Thoracic aorta (tissue), 2 donors: Measurements from ENCODE around the gene EPHA8. TPM values are rescaled to one million over a fixed set of nuclear protein-coding genes. Genes with fewer than 3 reads are reported as not detected.

Experiments
- ATAC-seq: fragments of 150-250 bp; one replicate; pipeline ENCODE4 v1.8.0; 2017; ENCODE audit warnings: low read depth; ENCODE audit not compliant: insufficient number of reproducible peaks, low FRiP score
- DNase-seq: peaks from one replicate; pipeline ENCODE4 v3.0.0-alpha.2; 2020; ENCODE audit warnings: low spot score
- H3K27ac ChIP-seq, 2 donors: fragments of 200-600 bp; sonication (generic); 1 replicate in 1 of 2; 2 replicates in 1 of 2; pipeline ENCODE4 v1.5.1; 2016; ENCODE audit warnings: mild to moderate bottlenecking in 2 of 2, moderate library complexity in 2 of 2
- H3K27me3 ChIP-seq: fragments of 200-600 bp; sonication (generic); replicated peaks from 2 replicates; pipeline ENCODE4 v1.6.0; 2016; ENCODE audit warnings: mild to moderate bottlenecking; ENCODE audit not compliant: insufficient read depth
- H3K36me3 ChIP-seq: fragments of 200-600 bp; sonication (generic); one replicate; pipeline ENCODE4 v1.5.1; 2016
- H3K4me1 ChIP-seq, 2 donors: fragments of 200-600 bp; sonication (generic); 1 replicate in 1 of 2; 2 replicates in 1 of 2; pipeline versions ENCODE4 v1.5.1 to v1.6.0; 2016; ENCODE audit warnings: low read depth in 2 of 2, mild to moderate bottlenecking in 1 of 2; ENCODE audit not compliant: control insufficient read depth in 1 of 2
- H3K4me3 ChIP-seq: fragments of 200-600 bp; sonication (generic); 2 replicates; pipeline ENCODE4 v1.5.1; 2016; ENCODE audit warnings: mild to moderate bottlenecking
- H3K9me3 ChIP-seq: fragments of 200-600 bp; sonication (generic); 2 replicates; pipeline ENCODE4 v1.5.1; 2016
- CTCF ChIP-seq: fragments of 200-600 bp; sonication (generic); IDR thresholded peaks from one replicate; pipeline ENCODE4 v1.5.1; 2019; ENCODE audit warnings: antibody characterized with exemption
- total RNA-seq, 2 donors: library from RNA; depleted of rRNA; stranded (reverse); fragments of >200 nt; gene quantifications; one replicate each; pipeline versions ENCODE4 v1.1.0 to v1.2.3, GENCODE V29; 2016

The EPHA8 gene
- total RNA-seq, 2 donors from 2014 or later, result not detected

- no peak overlapping the region for H3K27ac ChIP-seq
- TF ChIP-seq CTCF, result no peak
- peaks cover 54% of the 10 kb centered on the region for H3K36me3 ChIP-seq
- ATAC-seq, result no peak
- no peaks in the 10 kb centered on the region for H3K27me3 ChIP-seq
- peaks cover 12 to 15% of the 10 kb centered on the region in 2 donors for H3K4me1 ChIP-seq
- H3K4me3 ChIP-seq, result no peak overlapping the region
- DNase-seq, result no peak
- H3K9me3 ChIP-seq, result no peaks in the 10 kb centered on the region
Measured at GRCh38 chr1:22526098-22526497, 37.2 kb upstream of the EPHA8 start.

- no peak overlapping the region for H3K4me3 ChIP-seq
- no peak for TF ChIP-seq CTCF
- no peak overlapping the region for H3K27ac ChIP-seq
- DNase-seq, result no peak
- ATAC-seq, result no peak
- H3K36me3 ChIP-seq, result peaks cover 50% of the 10 kb centered on the region
- no peaks in the 10 kb centered on the region for H3K27me3 ChIP-seq
- no peaks in the 10 kb centered on the region for H3K9me3 ChIP-seq
- H3K4me1 ChIP-seq, result peaks cover 15 to 20% of the 10 kb centered on the region in 2 donors
Measured at GRCh38 chr1:22526677-22527076, 36.6 kb upstream of the EPHA8 start.

- TF ChIP-seq CTCF, result no peak
- Histone ChIP-seq H3K27me3 (no peaks in the 10 kb centered on the region), H3K9me3 (no peaks in the 10 kb centered on the region), H3K4me1 (peaks cover 15 to 23% of the 10 kb centered on the region in 2 donors), H3K36me3 (peaks cover 45% of the 10 kb centered on the region), H3K27ac (no peak overlapping the region), H3K4me3 (no peak overlapping the region)
- ATAC-seq, result no peak
- no peak for DNase-seq
Measured at GRCh38 chr1:22527122-22527521, 36.2 kb upstream of the EPHA8 start.

GRCh38 chr1:22527555-22528296, 35.6 kb upstream of the EPHA8 start:
- no peak for ATAC-seq
- Histone ChIP-seq H3K36me3 (peaks cover 42% of the 10 kb centered on the region), H3K27ac (peak overlapping the region in 1 of 2 donors; percentile 87), H3K4me1 (peaks cover 15 to 23% of the 10 kb centered on the region in 2 donors), H3K4me3 (no peak overlapping the region), H3K27me3 (no peaks in the 10 kb centered on the region), H3K9me3 (no peaks in the 10 kb centered on the region)
- no peak for DNase-seq
- TF ChIP-seq CTCF, result no peak

GRCh38 chr1:22528451-22528850, 34.8 kb upstream of the EPHA8 start:
- Histone ChIP-seq H3K27ac (peak overlapping the region; percentile 87), H3K4me1 (peaks cover 15 to 23% of the 10 kb centered on the region in 2 donors), H3K27me3 (no peaks in the 10 kb centered on the region), H3K9me3 (no peaks in the 10 kb centered on the region), H3K4me3 (no peak overlapping the region), H3K36me3 (peaks cover 41% of the 10 kb centered on the region)
- no peak for TF ChIP-seq CTCF
- no peak for DNase-seq
- no peak for ATAC-seq
